ENCODE measurements around the gene CNTFR.

CNTFR gene

DNA sequence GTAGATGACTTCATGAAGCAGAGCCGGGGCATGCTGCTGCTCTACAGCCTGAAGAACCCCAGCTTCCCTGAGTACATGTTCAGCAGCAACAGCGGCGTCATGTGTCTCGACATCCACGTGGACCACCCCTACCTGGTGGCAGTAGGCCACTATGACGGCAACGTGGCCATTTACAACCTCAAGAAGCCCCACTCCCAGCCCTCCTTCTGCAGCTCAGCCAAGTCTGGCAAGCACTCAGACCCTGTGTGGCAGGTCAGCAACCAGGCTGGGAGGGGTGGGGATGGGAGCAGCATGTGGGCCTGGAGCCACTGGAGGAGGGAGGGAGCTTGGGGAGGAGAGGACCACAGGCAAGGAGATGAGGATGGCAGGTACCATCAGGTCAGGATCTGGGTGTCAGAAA lies 82.9 kb downstream of the CNTFR start:
- DNase-seq, result no peak

DNA sequence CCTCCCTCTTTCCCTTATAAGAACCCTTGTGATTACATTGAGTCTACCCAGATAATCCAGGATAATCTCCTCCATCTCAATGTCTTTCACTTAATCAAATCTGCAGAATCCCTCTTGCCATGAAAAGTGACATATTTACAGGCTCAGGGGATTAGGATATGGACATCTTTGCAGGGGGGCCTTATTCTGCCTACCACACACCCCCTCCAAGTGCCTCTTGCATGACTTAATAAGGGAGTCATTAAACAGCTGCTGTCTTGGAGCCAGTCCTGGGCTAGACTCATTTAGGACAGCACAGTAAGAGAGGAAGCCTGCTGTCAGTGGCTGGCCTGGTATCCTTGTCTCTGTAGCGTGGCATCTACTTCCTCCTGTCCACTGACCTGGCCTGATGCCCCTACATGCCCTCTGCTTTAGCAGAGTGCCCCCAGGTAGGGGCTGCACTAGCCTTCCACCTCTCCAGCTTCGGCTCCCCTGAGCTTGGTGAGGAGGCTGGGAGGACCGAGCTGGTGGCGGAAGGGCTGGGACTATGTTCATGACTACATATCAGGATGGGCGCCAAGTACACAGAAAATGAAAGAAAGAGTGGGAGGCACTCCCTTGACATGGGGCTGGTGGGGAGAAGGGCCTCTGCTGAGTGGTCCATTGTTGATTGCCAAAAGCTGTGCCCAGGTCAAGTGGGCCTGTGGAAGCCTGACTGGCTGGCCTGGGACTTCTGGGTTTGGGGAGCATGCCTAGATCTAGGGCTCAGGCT lies 84.0 kb downstream of the CNTFR start:
- DNase-seq, result no peak

GRCh38 chr9:34503406-34503805 lies 86.1 kb downstream of the CNTFR start:
- no peak for DNase-seq

GRCh38 chr9:34502891-34503290 lies 86.6 kb downstream of the CNTFR start:
- no peak for DNase-seq

DNA sequence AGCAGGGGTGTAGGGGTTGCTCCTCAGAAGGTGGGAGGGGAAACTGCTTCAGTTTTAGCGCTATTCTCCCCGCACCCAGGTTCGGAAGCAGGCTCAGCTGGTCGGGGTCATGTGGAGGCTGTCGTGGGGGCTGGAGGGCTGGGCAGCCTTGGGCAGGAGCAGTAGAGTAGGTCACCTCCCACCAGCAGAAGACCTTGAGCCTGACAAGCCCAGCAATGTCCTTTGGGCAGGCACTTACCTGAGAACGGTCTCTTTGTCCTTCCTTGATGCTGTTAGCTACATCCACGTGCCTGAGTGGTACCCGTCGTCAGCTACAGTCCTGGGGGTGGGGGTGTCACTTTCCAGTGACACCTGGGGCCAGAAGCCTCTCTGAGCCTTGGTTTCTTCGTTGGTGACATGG lies 87.1 kb downstream of the CNTFR start:
- DNase-seq, result no peak

GRCh38 chr9:34501889-34502425 lies 87.6 kb downstream of the CNTFR start:
- no peak for DNase-seq

Data from SHP77 (cell line).